B cell (primary cell): ENCODE measurements around the gene TDRD12. TPM values are rescaled to one million over a fixed set of nuclear protein-coding genes. Genes with fewer than 3 reads are reported as not detected.
"Not testable (repeated sequence)": the region's sequence is repeated elsewhere in the genome, so short reads cannot be mapped to it uniquely, and the experiment has no call there.

Experiments
- ATAC-seq: fragments of 200-7000 bp; cut with Tn5 transposase; one replicate; pipeline ENCODE4 v1.10.0; 2021; ENCODE audit warnings: low read depth, mild to moderate bottlenecking, moderate number of reproducible peaks, moderate library complexity
- CTCF ChIA-PET: fragments of 350-600 bp; sonication (Branson Sonifier 250); formaldehyde crosslinking; loops from one replicate; lab custom pipeline; 2021; ENCODE audit warnings: antibody characterized with exemption, inconsistent platforms; lab: Charles Lee
- POLR2A ChIA-PET: fragments of 350-600 bp; sonication (Branson Sonifier 250); formaldehyde crosslinking; loops from one replicate; lab custom pipeline; 2021; ENCODE audit warnings: antibody characterized with exemption; lab: Charles Lee
- DNase-seq: peaks from one replicate; pipeline ENCODE4 v3.0.0; 2013
- H2AFZ ChIP-seq: 2 replicates; pipeline ENCODE4 v1.6.1; 2012; ENCODE audit warnings: mild to moderate bottlenecking, low read depth, low read length; ENCODE audit not compliant: insufficient read depth, poor library complexity, severe bottlenecking
- H3K27ac ChIP-seq, 2 donors: 1 replicate in 1 of 2; 2 replicates in 1 of 2; pipeline ENCODE4 v1.5.1; 2012 to 2013; ENCODE audit warnings: low read length in 2 of 2, mild to moderate bottlenecking in 2 of 2, moderate library complexity in 1 of 2
- H3K27me3 ChIP-seq, 4 experiments: fragments of 200-600 bp in 1 of 4; sonication (generic) in 1 of 4; replicated peaks in 1 of 4; 1 replicate in 2 of 4; 2 replicates in 2 of 4; pipeline versions ENCODE4 v1.6.1 to v1.7.0; 2013 to 2016; ENCODE audit warnings: low read length in 3 of 4, mild to moderate bottlenecking in 2 of 4, mixed read lengths in 1 of 4, moderate library complexity in 1 of 4; ENCODE audit not compliant: insufficient read depth in 4 of 4, control insufficient read depth in 3 of 4; ENCODE audit errors: control extremely low read depth in 1 of 4
- H3K36me3 ChIP-seq, 2 experiments: replicated peaks in 1 of 2; 1 replicate in 1 of 2; 2 replicates in 1 of 2; pipeline versions ENCODE4 v1.6.1 to v1.7.1; 2013; ENCODE audit warnings: low read length in 1 of 2; ENCODE audit not compliant: insufficient read depth in 2 of 2, control insufficient read depth in 1 of 2; ENCODE audit errors: control extremely low read depth in 1 of 2, extremely low read depth in 1 of 2
- H3K4me1 ChIP-seq, 2 donors: fragments of 200-600 bp in 1 of 2; sonication (generic) in 1 of 2; 1 replicate in 1 of 2; 2 replicates in 1 of 2; pipeline versions ENCODE4 v1.5.1 to v1.6.1; 2013 to 2017; ENCODE audit warnings: low read length in 2 of 2; ENCODE audit not compliant: control insufficient read depth in 2 of 2, insufficient read depth in 2 of 2
- H3K4me2 ChIP-seq: replicated peaks from 2 replicates; pipeline ENCODE3; 2012; ENCODE audit warnings: mild to moderate bottlenecking, low read depth, low read length; ENCODE audit not compliant: poor library complexity, severe bottlenecking
- H3K4me3 ChIP-seq, 5 experiments: fragments of 200-600 bp in 1 of 5; sonication (generic) in 1 of 5; 1 replicate in 3 of 5; 2 replicates in 2 of 5; pipeline versions ENCODE4 v1.5.1 to v1.7.0; 2011 to 2016; ENCODE audit warnings: low read length in 4 of 5, mild to moderate bottlenecking in 4 of 5, low read depth in 2 of 5, control low read depth in 1 of 5, moderate library complexity in 1 of 5; ENCODE audit not compliant: insufficient read depth in 1 of 5; ENCODE audit errors: control extremely low read depth in 1 of 5, extremely low read depth in 1 of 5
- H3K79me2 ChIP-seq: fragments of 200-600 bp; sonication (generic); one replicate; pipeline ENCODE4 v1.6.0; 2016; ENCODE audit warnings: low read length; ENCODE audit not compliant: control insufficient read depth, insufficient read depth
- H3K9ac ChIP-seq: fragments of 200-600 bp; sonication (generic); 2 replicates; pipeline ENCODE4 v1.6.1; 2017; ENCODE audit warnings: mild to moderate bottlenecking, low read length, moderate library complexity
- H3K9me3 ChIP-seq, 3 donors: one replicate each; pipeline versions ENCODE4 v1.6.1 to v1.7.1; 2013; ENCODE audit warnings: low read length in 2 of 3; ENCODE audit not compliant: control insufficient read depth in 2 of 3, insufficient read depth in 1 of 3; ENCODE audit errors: control extremely low read depth in 1 of 3
- H4K20me1 ChIP-seq: 2 replicates; pipeline ENCODE4 v1.6.0; 2012; ENCODE audit warnings: mild to moderate bottlenecking, low read length; ENCODE audit not compliant: insufficient read depth, control insufficient read depth, poor library complexity, severe bottlenecking
- H3K27ac Mint-ChIP-seq: one replicate; pipeline ENCODE4 v1.8.0; 2021; ENCODE audit warnings: mixed read lengths
- H3K27me3 Mint-ChIP-seq: one replicate; pipeline ENCODE4 v1.8.0; 2021; ENCODE audit warnings: mixed read lengths
- H3K4me1 Mint-ChIP-seq: one replicate; pipeline ENCODE4 v1.8.0; 2021; ENCODE audit warnings: mixed read lengths
- H3K4me3 Mint-ChIP-seq: one replicate; pipeline ENCODE4 v1.8.0; 2021; ENCODE audit warnings: mixed read lengths
- H3K9me3 Mint-ChIP-seq: one replicate; pipeline ENCODE4 v1.8.0; 2022; ENCODE audit warnings: mixed read lengths; ENCODE audit not compliant: insufficient read depth
- CTCF ChIP-seq: fragments of 200-600 bp; IDR thresholded peaks from one replicate; pipeline ENCODE4 v1.8.0; 2022; ENCODE audit warnings: antibody characterized with exemption, mild to moderate bottlenecking
- EZH2 ChIP-seq: IDR thresholded peaks from 2 replicates; pipeline ENCODE4 v1.6.1; 2012; ENCODE audit warnings: borderline replicate concordance, low read depth, mild to moderate bottlenecking, moderate library complexity, low read length; ENCODE audit not compliant: insufficient read depth, poor library complexity, severe bottlenecking
- WGBS: methylation state at CpG from one replicate; pipeline ENCODE4 v1.1.5; 2013; ENCODE audit warnings: missing lambda C conversion rate; ENCODE audit not compliant: insufficient coverage; 5-methylcytosine and 5-hydroxymethylcytosine counted together
- intact Hi-C: fragments of 100-400 bp; cut with micrococcal nuclease; formaldehyde crosslinking; loops from one replicate; pipeline ENCODE4 v1.10.0; 2022
- polyA plus RNA-seq: library from polyadenylated mRNA; depleted of rRNA; stranded (reverse); fragments of >200 nt; gene quantifications from 2 replicates; pipeline ENCODE4 v1.2.3, GENCODE V29; 2012
- total RNA-seq, 2 donors: library from RNA; stranded (reverse); fragments of 120-200 nt in 1 of 2; gene quantifications; 1 replicate in 1 of 2; 2 replicates in 1 of 2; pipeline versions ENCODE4 v1.2.3 to v1.2.4, GENCODE V29; 2013 to 2022

Gene TDRD12
- total and polyA plus RNA-seq, 2 donors (not counting 1 experiment from before 2014, with no cell fraction given): 0.30 to 1.1 TPM

GRCh38 chr19:32702010-32702409 lies 17.6 kb upstream of the TDRD12 start:
- Histone ChIP-seq H3K4me1 (no peaks in the 10 kb centered on the region), H3K4me2 (no peak overlapping the region), H3K27ac (no peak overlapping the region), H2AFZ (no peak overlapping the region), H3K27me3 (no peaks in the 10 kb centered on the region), H3K36me3 (peaks cover 0 to 13% of the 10 kb centered on the region in 2 experiments), H3K4me3 (no peak overlapping the region), H4K20me1 (peaks cover 8% of the 10 kb centered on the region), H3K9ac (no peak overlapping the region), H3K79me2 (peaks cover 41% of the 10 kb centered on the region), H3K9me3 (peaks cover 2 to 38% (median 14%) of the 10 kb centered on the region in 3 donors)
- ATAC-seq (no peak), DNase-seq (no peak)
- no peak overlapping the region for H3K27ac Mint-ChIP-seq
- TF ChIP-seq CTCF: no peak
- no peak for TF ChIP-seq EZH2
- intact Hi-C loops: no loop called here
- CTCF ChIA-PET: no interaction called here
- no peak overlapping the region for H3K4me3 Mint-ChIP-seq
- no peaks in the 10 kb centered on the region for H3K9me3 Mint-ChIP-seq
- POLR2A ChIA-PET: no interaction called here
- H3K27me3 Mint-ChIP-seq: no peaks in the 10 kb centered on the region
- WGBS: 97% methylated on average over 4 of the region's 5 CpGs
- H3K4me1 Mint-ChIP-seq: peaks cover 5% of the 10 kb centered on the region

- H3K27me3 ChIP-seq, H3K4me3 ChIP-seq, intact Hi-C loops, H3K4me2 ChIP-seq, DNase-seq, H3K4me1 ChIP-seq, ATAC-seq, POLR2A ChIA-PET, H3K9me3 Mint-ChIP-seq, H2AFZ ChIP-seq, H3K27me3 Mint-ChIP-seq, H4K20me1 ChIP-seq, H3K27ac Mint-ChIP-seq, H3K4me3 Mint-ChIP-seq, H3K4me1 Mint-ChIP-seq, CTCF ChIA-PET, H3K27ac ChIP-seq, H3K9ac ChIP-seq: not testable (repeated sequence)
- Histone ChIP-seq H3K79me2 (peaks cover 35% of the 10 kb centered on the region), H3K36me3 (peaks cover 0 to 11% of the 10 kb centered on the region in 2 experiments), H3K9me3 (peaks cover 2 to 38% (median 14%) of the 10 kb centered on the region in 3 donors)
- WGBS: no CpG with 5 or more reads among the region's 2 CpGs
These were observed 15.6 kb upstream of the TDRD12 start for GRCh38 chr19:32704006-32704405.
